Omental fat pad (tissue), 4 donors: ENCODE results near the gene DYNC2H1. TPM values are rescaled to one million over a fixed set of nuclear protein-coding genes. Genes with fewer than 3 reads are reported as not detected.

Experiments
- ATAC-seq: fragments of 150-250 bp; one replicate; pipeline ENCODE4 v1.9.1; 2016; ENCODE audit warnings: mild to moderate bottlenecking, moderate library complexity; ENCODE audit not compliant: low FRiP score
- DNase-seq: peaks from one replicate; pipeline ENCODE4 v3.0.0-alpha.2; 2019; ENCODE audit warnings: low spot score
- CTCF ChIP-seq, 3 donors: fragments of 450-650 bp; IDR thresholded peaks; one replicate each; pipeline ENCODE4 v1.5.1; 2016 to 2017; ENCODE audit warnings: antibody characterized with exemption in 3 of 3, mild to moderate bottlenecking in 3 of 3, moderate library complexity in 2 of 3
- total RNA-seq, 4 donors: library from RNA; depleted of rRNA; stranded (reverse); fragments of >200 nt; gene quantifications; one replicate each; pipeline ENCODE4 v1.1.0, GENCODE V29; 2016

The DYNC2H1 gene
- total RNA-seq, 4 donors from 2014 or later = 14.7 to 34.1 (median 23.7) TPM

GRCh38 chr11:103175461-103176129, 66.4 kb downstream of the DYNC2H1 start:
- no peak for DNase-seq
- no peak for ATAC-seq
- no peak for TF ChIP-seq CTCF (IDR thresholded peaks at IDR 0.05)

- TF ChIP-seq CTCF (IDR thresholded peaks at IDR 0.05) = no peak
- ATAC-seq = no peak
- no peak for DNase-seq
Measured at GRCh38 chr11:103183981-103184611, 74.9 kb downstream of the DYNC2H1 start.

- ATAC-seq = no peak
- DNase-seq = no peak
- TF ChIP-seq CTCF (IDR thresholded peaks at IDR 0.05) = no peak
Measured at GRCh38 chr11:103202048-103202651, 92.9 kb downstream of the DYNC2H1 start.

GRCh38 chr11:103210543-103210942, 101.3 kb downstream of the DYNC2H1 start:
- no peak for DNase-seq
- TF ChIP-seq CTCF (IDR thresholded peaks at IDR 0.05) = no peak
- ATAC-seq = no peak

- TF ChIP-seq CTCF (IDR thresholded peaks at IDR 0.05) = no peak
- DNase-seq = no peak
- no peak for ATAC-seq
Measured at GRCh38 chr11:103215812-103216211, 106.6 kb downstream of the DYNC2H1 start.

- DNase-seq = no peak
- TF ChIP-seq CTCF (IDR thresholded peaks at IDR 0.05) = no peak
- ATAC-seq = no peak
Measured at GRCh38 chr11:103220133-103220532, 110.9 kb downstream of the DYNC2H1 start.
